HG02852 (cell line): Measurements from ENCODE around the gene ZCCHC24.
"Not testable (repeated sequence)": the region's sequence is repeated elsewhere in the genome, so short reads cannot be mapped to it uniquely, and the experiment has no call there.

Experiments
- ATAC-seq: cut with Tn5 transposase; IDR thresholded peaks from one replicate; pipeline ENCODE4 v1.9.1; 2021; ENCODE audit warnings: mild to moderate bottlenecking, moderate library complexity; ENCODE audit not compliant: unreplicated experiment

The ZCCHC24 gene

GRCh38 chr10:79349766-79350406 lies 95.5 kb downstream of the ZCCHC24 start:
- no peak for ATAC-seq

GRCh38 chr10:79349072-79349491 lies 96.3 kb downstream of the ZCCHC24 start:
- ATAC-seq = no peak

GRCh38 chr10:79348640-79348988 lies 96.8 kb downstream of the ZCCHC24 start:
- ATAC-seq = no peak

GRCh38 chr10:79347894-79348639 lies 97.4 kb downstream of the ZCCHC24 start:
- peak; percentile 81 for ATAC-seq

GRCh38 chr10:79347226-79347893 lies 98.1 kb downstream of the ZCCHC24 start, which contains the start of gene PPIF:
PPIF (plus strand) TSS chr10:79347469; CDS start chr10:79347549, 80 bp downstream.
- peak; percentile 85 for ATAC-seq

GRCh38 chr10:79346388-79347225 lies 98.8 kb downstream of the ZCCHC24 start:
- ATAC-seq = no peak

- no peak for ATAC-seq
Measured at GRCh38 chr10:79346012-79346340, 99.4 kb downstream of the ZCCHC24 start.

- ATAC-seq = no peak
Measured at GRCh38 chr10:79345241-79346011, 100.0 kb downstream of the ZCCHC24 start.

GRCh38 chr10:79344502-79345195 lies 100.8 kb downstream of the ZCCHC24 start:
- ATAC-seq = no peak

GRCh38 chr10:79342811-79343561 lies 102.4 kb downstream of the ZCCHC24 start:
- ATAC-seq = no peak

GRCh38 chr10:79342295-79342761 lies 103.1 kb downstream of the ZCCHC24 start:
- ATAC-seq = no peak

GRCh38 chr10:79340646-79341244 lies 104.7 kb downstream of the ZCCHC24 start:
- no peak for ATAC-seq

- ATAC-seq = no peak
Measured at GRCh38 chr10:79339266-79339665, 106.2 kb downstream of the ZCCHC24 start.

GRCh38 chr10:79337783-79338469 lies 107.5 kb downstream of the ZCCHC24 start:
- not testable (repeated sequence) for ATAC-seq

- ATAC-seq = no peak
Measured at GRCh38 chr10:79336739-79337138, 108.7 kb downstream of the ZCCHC24 start.

GRCh38 chr10:79336276-79336675 lies 109.1 kb downstream of the ZCCHC24 start:
- no peak for ATAC-seq

GRCh38 chr10:79335470-79336235 lies 109.8 kb downstream of the ZCCHC24 start:
- no peak for ATAC-seq
